GM18519 (cell line): ENCODE measurements around the gene SUGCT.
"Not testable (repeated sequence)": the region's sequence is repeated elsewhere in the genome, so short reads cannot be mapped to it uniquely, and the experiment has no call there.

Experiments used
- ATAC-seq: cut with Tn5 transposase; IDR thresholded peaks from one replicate; pipeline ENCODE4 v1.9.1; 2021; ENCODE audit warnings: mild to moderate bottlenecking, moderate library complexity; ENCODE audit not compliant: unreplicated experiment, low FRiP score

SUGCT gene

GRCh38 chr7:40243076-40243475 is 108.3 kb downstream of the SUGCT start:
- no peak for ATAC-seq

- ATAC-seq, result no peak
Measured at GRCh38 chr7:40244226-40244625, 109.4 kb downstream of the SUGCT start.

- no peak for ATAC-seq
Measured at GRCh38 chr7:40248681-40249080, 113.9 kb downstream of the SUGCT start.

DNA sequence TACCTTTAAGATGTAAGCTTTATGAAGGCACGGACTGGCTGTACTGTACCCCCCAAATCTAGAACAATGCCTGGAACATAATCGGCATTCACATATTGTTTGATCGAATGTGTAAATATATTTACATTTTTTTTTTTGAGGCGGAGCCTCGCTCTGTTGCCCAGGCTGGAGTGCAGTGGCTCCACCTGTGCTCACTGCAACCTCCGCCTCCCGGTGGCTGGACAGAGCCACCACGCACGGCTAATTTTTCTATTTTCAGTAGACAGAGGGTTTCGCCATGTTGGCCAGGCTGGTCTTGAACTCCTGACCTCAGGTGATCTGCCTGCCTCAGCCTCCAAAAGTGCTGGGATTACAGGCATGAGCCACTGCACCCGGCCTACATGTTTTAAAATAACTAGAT is 118.6 kb downstream of the SUGCT start:
- ATAC-seq, result not testable (repeated sequence)

DNA sequence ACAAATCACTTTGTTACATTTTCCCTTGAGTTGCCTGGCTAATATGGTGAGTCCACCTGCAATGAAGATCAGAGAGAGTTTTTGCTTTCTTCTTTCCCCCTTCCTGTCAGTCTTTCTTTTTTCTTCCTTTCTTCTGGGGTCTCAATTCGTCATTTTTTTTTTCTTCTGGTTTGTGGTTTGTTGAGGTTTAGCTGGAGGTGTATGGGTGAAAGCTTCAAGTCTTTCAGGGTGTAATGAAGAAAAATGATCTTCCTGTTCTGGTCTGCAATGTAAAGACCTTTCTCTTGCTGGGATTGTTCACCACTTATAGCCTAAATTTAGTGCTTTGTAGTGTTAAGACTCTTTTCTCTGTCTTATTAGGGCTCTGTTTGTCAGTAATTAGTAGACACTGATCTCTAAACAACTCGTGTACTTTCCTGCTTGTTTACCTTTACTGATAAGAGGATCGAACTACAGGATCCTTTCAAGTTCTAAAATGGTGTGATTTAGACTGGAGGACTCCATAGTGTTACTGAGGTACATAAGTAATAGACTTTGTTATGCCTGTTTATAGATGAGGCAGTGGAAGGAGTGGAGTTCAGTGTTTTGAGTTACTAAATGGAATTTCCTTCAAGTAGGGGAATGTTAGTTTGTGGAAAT is 129.1 kb downstream of the SUGCT start:
- no peak for ATAC-seq

- no peak for ATAC-seq
Measured at GRCh38 chr7:40267583-40267982, 132.8 kb downstream of the SUGCT start.

DNA sequence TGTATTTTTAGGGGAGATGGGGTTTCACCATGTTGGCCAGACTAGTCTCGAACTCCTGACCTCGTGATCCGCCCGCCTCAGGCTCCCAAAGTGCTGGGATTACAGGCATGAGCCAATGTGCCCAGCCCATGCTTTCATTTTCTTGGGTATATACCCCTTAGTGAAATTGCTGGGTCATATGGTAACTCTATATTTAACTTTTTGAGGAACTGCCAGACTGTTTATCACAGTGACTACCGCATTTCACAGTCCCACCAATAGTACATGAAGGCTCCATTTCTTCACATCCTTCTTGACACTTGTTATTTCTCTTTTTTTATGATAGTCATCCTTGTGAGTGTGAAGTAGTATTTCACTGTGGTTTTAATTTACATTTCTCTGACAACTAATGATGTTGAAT is 134.0 kb downstream of the SUGCT start:
- ATAC-seq, result not testable (repeated sequence)

GRCh38 chr7:40276061-40276460 is 141.3 kb downstream of the SUGCT start:
- peak; percentile 47 for ATAC-seq

DNA sequence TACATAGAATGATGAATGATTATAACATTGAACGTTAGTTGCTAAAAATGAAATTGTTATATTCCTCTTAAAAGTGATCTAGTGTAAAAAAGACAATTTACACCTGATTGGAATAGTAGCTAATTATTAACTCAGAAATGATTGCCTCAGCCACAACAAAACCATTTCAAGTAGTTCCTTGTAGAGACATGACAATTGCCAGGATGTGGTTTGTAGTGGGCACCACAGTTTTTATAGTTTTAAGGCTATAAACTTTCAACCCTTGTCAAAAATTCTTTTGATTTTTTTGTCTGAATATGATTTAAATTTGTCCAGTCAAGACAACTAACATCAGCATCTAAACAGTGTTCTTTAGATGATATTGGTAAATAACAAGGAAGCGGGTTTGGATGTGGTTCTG is 145.2 kb downstream of the SUGCT start:
- no peak for ATAC-seq

DNA sequence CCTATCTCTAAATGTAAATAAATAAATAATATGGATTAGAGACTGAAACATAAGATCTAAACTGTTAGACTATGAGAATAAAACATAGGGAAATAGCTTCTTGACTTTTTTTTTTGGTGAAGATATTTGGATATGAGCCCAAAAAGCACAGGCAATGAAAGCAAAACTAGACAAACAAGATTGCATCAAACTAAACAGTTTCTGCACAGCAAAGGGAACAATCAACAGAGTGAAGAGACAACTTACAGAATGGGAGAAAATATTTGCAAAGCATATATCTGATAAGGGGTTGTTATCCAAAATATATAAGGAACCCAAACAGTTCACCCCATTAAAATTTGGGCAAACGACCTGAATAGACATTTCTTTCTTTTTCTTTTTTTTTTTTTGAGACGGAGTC is 148.1 kb downstream of the SUGCT start:
- ATAC-seq, result no peak

- no peak for ATAC-seq
Measured at GRCh38 chr7:40283391-40283790, 148.6 kb downstream of the SUGCT start.

GRCh38 chr7:40288827-40289226 is 154.0 kb downstream of the SUGCT start:
- peak; percentile 59 for ATAC-seq

DNA sequence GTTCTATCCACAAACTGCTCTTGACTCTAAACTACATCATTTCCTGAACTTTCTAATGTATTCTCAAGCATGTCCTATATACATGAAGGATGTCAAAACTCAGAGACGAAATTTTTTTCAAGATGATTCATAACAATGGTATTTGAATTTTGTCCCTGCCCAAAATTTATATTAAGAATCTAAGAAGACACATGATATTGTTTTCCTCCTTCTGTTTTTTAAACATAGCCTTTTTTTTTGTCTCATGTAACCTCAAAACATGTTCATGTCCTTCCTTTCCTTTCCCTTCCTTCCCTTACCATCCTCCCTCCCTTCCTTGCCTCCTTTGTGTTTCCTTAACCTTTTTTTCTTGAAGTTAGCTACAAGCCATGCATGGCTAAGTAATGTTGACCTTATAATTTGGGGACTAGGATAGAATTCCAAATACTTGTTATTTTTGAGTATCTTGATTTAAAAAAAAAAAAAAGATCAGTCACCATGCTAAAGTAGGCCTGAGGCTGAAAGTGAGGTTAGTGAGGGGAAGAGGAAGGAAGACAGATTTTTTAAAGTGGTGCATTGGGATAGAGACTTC is 163.0 kb downstream of the SUGCT start:
- no peak for ATAC-seq

GRCh38 chr7:40298421-40298820 is 163.6 kb downstream of the SUGCT start:
- ATAC-seq, result no peak

DNA sequence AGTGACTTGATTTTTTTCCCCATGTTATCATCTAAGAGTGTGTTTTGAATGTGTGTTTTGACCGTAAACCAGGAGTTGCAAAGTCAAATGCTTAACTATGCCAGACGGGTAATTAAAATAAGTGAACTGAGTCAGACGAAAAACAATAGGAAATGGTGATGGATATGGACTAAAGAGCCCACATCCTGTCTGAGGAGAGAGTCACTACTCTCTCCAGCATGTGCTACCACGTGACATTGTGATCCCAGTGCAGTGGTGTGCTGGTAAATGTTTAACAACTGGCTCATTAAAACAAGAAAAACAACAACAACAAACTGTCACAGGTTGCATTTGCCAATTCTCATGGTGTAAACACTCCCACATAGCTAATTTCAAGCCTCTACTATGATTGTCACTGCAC is 164.3 kb downstream of the SUGCT start:
- no peak for ATAC-seq

GRCh38 chr7:40300146-40300670 is 165.4 kb downstream of the SUGCT start:
- ATAC-seq, result no peak

- no peak for ATAC-seq
Measured at GRCh38 chr7:40301486-40302068, 166.8 kb downstream of the SUGCT start.

DNA sequence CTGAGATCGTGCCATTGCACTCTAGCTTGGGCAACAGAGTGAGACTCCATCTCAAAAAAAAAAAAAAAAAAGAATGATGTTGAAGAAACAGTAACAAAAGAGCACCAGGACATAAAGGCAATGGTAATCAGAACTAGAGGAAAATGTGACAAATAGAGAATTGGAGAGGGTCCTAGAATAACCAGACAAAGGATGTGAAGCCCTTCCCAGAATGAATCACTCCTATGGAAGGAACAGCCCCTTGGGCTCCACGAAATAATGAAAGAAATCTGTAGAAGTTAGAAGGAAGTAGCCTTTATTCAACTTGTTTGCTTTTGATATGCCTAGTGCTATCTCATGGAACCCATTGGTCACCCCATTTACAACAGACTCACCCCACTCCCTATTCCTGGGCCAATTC is 169.2 kb downstream of the SUGCT start:
- ATAC-seq, result no peak

GRCh38 chr7:40305229-40305628 is 170.4 kb downstream of the SUGCT start:
- ATAC-seq, result no peak

GRCh38 chr7:40306025-40306424 is 171.2 kb downstream of the SUGCT start:
- no peak for ATAC-seq

- ATAC-seq, result no peak
Measured at GRCh38 chr7:40306596-40306995, 171.8 kb downstream of the SUGCT start.

DNA sequence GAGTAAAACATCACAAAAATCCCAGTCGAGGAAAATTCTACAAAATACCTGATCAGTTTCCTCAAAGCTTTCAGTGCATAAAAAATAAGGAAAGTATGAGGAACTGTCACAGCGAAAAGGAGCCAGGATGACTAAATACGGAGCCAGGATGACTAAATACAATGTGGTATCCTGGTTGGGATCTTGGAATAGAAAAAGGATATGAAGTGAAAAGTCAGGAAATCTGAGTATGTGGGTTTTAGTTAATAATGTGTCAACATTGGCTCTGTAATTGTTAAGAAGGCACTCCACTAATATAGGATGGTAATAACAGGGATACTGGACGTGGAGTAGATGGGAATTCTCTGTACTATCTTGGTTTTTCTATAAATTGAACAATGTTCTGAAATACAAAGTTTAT is 175.5 kb downstream of the SUGCT start:
- ATAC-seq, result no peak
